Measurements from ENCODE around the gene MED25.

DNA sequence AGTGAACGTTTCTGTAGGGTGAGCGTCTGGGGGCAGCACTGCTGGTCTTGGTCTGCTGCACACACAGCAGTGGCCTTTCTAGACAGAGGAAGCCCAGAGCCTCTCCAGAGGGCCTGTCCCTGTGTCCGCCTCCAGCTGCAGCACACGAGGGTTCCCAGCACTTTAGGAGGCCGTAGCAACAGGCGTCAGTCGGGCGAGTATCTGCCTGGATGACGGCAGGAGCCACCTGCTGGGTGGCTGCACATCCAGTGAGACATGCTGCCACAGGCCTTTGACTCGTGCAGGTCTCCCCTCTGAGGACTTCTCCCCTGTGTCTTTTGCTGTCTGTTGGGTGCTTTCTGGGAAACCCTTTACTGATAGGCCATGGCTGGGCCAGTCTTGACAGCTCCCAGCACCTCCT lies 29.2 kb upstream of the MED25 start:
- TF ChIP-seq, protein P1, sequence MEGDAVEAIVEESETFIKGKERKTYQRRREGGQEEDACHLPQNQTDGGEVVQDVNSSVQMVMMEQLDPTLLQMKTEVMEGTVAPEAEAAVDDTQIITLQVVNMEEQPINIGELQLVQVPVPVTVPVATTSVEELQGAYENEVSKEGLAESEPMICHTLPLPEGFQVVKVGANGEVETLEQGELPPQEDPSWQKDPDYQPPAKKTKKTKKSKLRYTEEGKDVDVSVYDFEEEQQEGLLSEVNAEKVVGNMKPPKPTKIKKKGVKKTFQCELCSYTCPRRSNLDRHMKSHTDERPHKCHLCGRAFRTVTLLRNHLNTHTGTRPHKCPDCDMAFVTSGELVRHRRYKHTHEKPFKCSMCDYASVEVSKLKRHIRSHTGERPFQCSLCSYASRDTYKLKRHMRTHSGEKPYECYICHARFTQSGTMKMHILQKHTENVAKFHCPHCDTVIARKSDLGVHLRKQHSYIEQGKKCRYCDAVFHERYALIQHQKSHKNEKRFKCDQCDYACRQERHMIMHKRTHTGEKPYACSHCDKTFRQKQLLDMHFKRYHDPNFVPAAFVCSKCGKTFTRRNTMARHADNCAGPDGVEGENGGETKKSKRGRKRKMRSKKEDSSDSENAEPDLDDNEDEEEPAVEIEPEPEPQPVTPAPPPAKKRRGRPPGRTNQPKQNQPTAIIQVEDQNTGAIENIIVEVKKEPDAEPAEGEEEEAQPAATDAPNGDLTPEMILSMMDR (IDR thresholded peaks at IDR 0.05; ENCODE audit: low read depth, low read length) = no peak
- TF ChIP-seq MYC (IDR thresholded peaks at IDR 0.05; ENCODE audit: low read depth, low read length) = no peak
